B cell (primary cell): ENCODE measurements around the gene CLCN3. TPM values are rescaled to one million over a fixed set of nuclear protein-coding genes. Genes with fewer than 3 reads are reported as not detected.
A peak's percentile ranks its signal among the peaks of the same experiment; 100 is the strongest.

ENCODE experiments used
- ATAC-seq: fragments of 200-7000 bp; cut with Tn5 transposase; one replicate; pipeline ENCODE4 v1.10.0; 2021; ENCODE audit warnings: low read depth, mild to moderate bottlenecking, moderate number of reproducible peaks, moderate library complexity
- CTCF ChIA-PET: fragments of 350-600 bp; sonication (Branson Sonifier 250); formaldehyde crosslinking; loops from one replicate; lab custom pipeline; 2021; ENCODE audit warnings: antibody characterized with exemption, inconsistent platforms; lab: Charles Lee
- POLR2A ChIA-PET: fragments of 350-600 bp; sonication (Branson Sonifier 250); formaldehyde crosslinking; loops from one replicate; lab custom pipeline; 2021; ENCODE audit warnings: antibody characterized with exemption; lab: Charles Lee
- DNase-seq: peaks from one replicate; pipeline ENCODE4 v3.0.0; 2013
- H2AFZ ChIP-seq: 2 replicates; pipeline ENCODE4 v1.6.1; 2012; ENCODE audit warnings: mild to moderate bottlenecking, low read depth, low read length; ENCODE audit not compliant: insufficient read depth, poor library complexity, severe bottlenecking
- H3K27ac ChIP-seq, 2 donors: 1 replicate in 1 of 2; 2 replicates in 1 of 2; pipeline ENCODE4 v1.5.1; 2012 to 2013; ENCODE audit warnings: low read length in 2 of 2, mild to moderate bottlenecking in 2 of 2, moderate library complexity in 1 of 2
- H3K27me3 ChIP-seq, 4 experiments: fragments of 200-600 bp in 1 of 4; sonication (generic) in 1 of 4; replicated peaks in 1 of 4; 1 replicate in 2 of 4; 2 replicates in 2 of 4; pipeline versions ENCODE4 v1.6.1 to v1.7.0; 2013 to 2016; ENCODE audit warnings: low read length in 3 of 4, mild to moderate bottlenecking in 2 of 4, mixed read lengths in 1 of 4, moderate library complexity in 1 of 4; ENCODE audit not compliant: insufficient read depth in 4 of 4, control insufficient read depth in 3 of 4; ENCODE audit errors: control extremely low read depth in 1 of 4
- H3K36me3 ChIP-seq, 2 experiments: replicated peaks in 1 of 2; 1 replicate in 1 of 2; 2 replicates in 1 of 2; pipeline versions ENCODE4 v1.6.1 to v1.7.1; 2013; ENCODE audit warnings: low read length in 1 of 2; ENCODE audit not compliant: insufficient read depth in 2 of 2, control insufficient read depth in 1 of 2; ENCODE audit errors: control extremely low read depth in 1 of 2, extremely low read depth in 1 of 2
- H3K4me1 ChIP-seq, 2 donors: fragments of 200-600 bp in 1 of 2; sonication (generic) in 1 of 2; 1 replicate in 1 of 2; 2 replicates in 1 of 2; pipeline versions ENCODE4 v1.5.1 to v1.6.1; 2013 to 2017; ENCODE audit warnings: low read length in 2 of 2; ENCODE audit not compliant: control insufficient read depth in 2 of 2, insufficient read depth in 2 of 2
- H3K4me2 ChIP-seq: replicated peaks from 2 replicates; pipeline ENCODE3; 2012; ENCODE audit warnings: mild to moderate bottlenecking, low read depth, low read length; ENCODE audit not compliant: poor library complexity, severe bottlenecking
- H3K4me3 ChIP-seq, 5 experiments: fragments of 200-600 bp in 1 of 5; sonication (generic) in 1 of 5; 1 replicate in 3 of 5; 2 replicates in 2 of 5; pipeline versions ENCODE4 v1.5.1 to v1.7.0; 2011 to 2016; ENCODE audit warnings: low read length in 4 of 5, mild to moderate bottlenecking in 4 of 5, low read depth in 2 of 5, control low read depth in 1 of 5, moderate library complexity in 1 of 5; ENCODE audit not compliant: insufficient read depth in 1 of 5; ENCODE audit errors: control extremely low read depth in 1 of 5, extremely low read depth in 1 of 5
- H3K79me2 ChIP-seq: fragments of 200-600 bp; sonication (generic); one replicate; pipeline ENCODE4 v1.6.0; 2016; ENCODE audit warnings: low read length; ENCODE audit not compliant: control insufficient read depth, insufficient read depth
- H3K9ac ChIP-seq: fragments of 200-600 bp; sonication (generic); 2 replicates; pipeline ENCODE4 v1.6.1; 2017; ENCODE audit warnings: mild to moderate bottlenecking, low read length, moderate library complexity
- H3K9me3 ChIP-seq, 3 donors: one replicate each; pipeline versions ENCODE4 v1.6.1 to v1.7.1; 2013; ENCODE audit warnings: low read length in 2 of 3; ENCODE audit not compliant: control insufficient read depth in 2 of 3, insufficient read depth in 1 of 3; ENCODE audit errors: control extremely low read depth in 1 of 3
- H4K20me1 ChIP-seq: 2 replicates; pipeline ENCODE4 v1.6.0; 2012; ENCODE audit warnings: mild to moderate bottlenecking, low read length; ENCODE audit not compliant: insufficient read depth, control insufficient read depth, poor library complexity, severe bottlenecking
- H3K27ac Mint-ChIP-seq: one replicate; pipeline ENCODE4 v1.8.0; 2021; ENCODE audit warnings: mixed read lengths
- H3K27me3 Mint-ChIP-seq: one replicate; pipeline ENCODE4 v1.8.0; 2021; ENCODE audit warnings: mixed read lengths
- H3K4me1 Mint-ChIP-seq: one replicate; pipeline ENCODE4 v1.8.0; 2021; ENCODE audit warnings: mixed read lengths
- H3K4me3 Mint-ChIP-seq: one replicate; pipeline ENCODE4 v1.8.0; 2021; ENCODE audit warnings: mixed read lengths
- H3K9me3 Mint-ChIP-seq: one replicate; pipeline ENCODE4 v1.8.0; 2022; ENCODE audit warnings: mixed read lengths; ENCODE audit not compliant: insufficient read depth
- CTCF ChIP-seq: fragments of 200-600 bp; IDR thresholded peaks from one replicate; pipeline ENCODE4 v1.8.0; 2022; ENCODE audit warnings: antibody characterized with exemption, mild to moderate bottlenecking
- EZH2 ChIP-seq: IDR thresholded peaks from 2 replicates; pipeline ENCODE4 v1.6.1; 2012; ENCODE audit warnings: borderline replicate concordance, low read depth, mild to moderate bottlenecking, moderate library complexity, low read length; ENCODE audit not compliant: insufficient read depth, poor library complexity, severe bottlenecking
- WGBS: methylation state at CpG from one replicate; pipeline ENCODE4 v1.1.5; 2013; ENCODE audit warnings: missing lambda C conversion rate; ENCODE audit not compliant: insufficient coverage; 5-methylcytosine and 5-hydroxymethylcytosine counted together
- intact Hi-C: fragments of 100-400 bp; cut with micrococcal nuclease; formaldehyde crosslinking; loops from one replicate; pipeline ENCODE4 v1.10.0; 2022
- polyA plus RNA-seq: library from polyadenylated mRNA; depleted of rRNA; stranded (reverse); fragments of >200 nt; gene quantifications from 2 replicates; pipeline ENCODE4 v1.2.3, GENCODE V29; 2012
- total RNA-seq, 2 donors: library from RNA; stranded (reverse); fragments of 120-200 nt in 1 of 2; gene quantifications; 1 replicate in 1 of 2; 2 replicates in 1 of 2; pipeline versions ENCODE4 v1.2.3 to v1.2.4, GENCODE V29; 2013 to 2022

CLCN3 gene
- total and polyA plus RNA-seq, 2 donors (not counting 1 experiment from before 2014, with no cell fraction given), result 5.0 to 32.7 TPM

GRCh38 chr4:169757575-169758184 lies 137.3 kb downstream of the CLCN3 start, which contains the start of gene HPF1:
TSS of gene HPF1 (minus strand) at chr4:169757944. CDS start at chr4:169757877, 67 bp downstream.
- Histone ChIP-seq H3K36me3 (no peaks in the 10 kb centered on the region), H3K9ac (peak within 1 kb of the TSS; percentile 86), H2AFZ (peak within 1 kb of the TSS; percentile 90), H3K27ac (peak within 1 kb of the TSS; percentile 1 to 50), H3K4me3 (peak within 1 kb of the TSS; percentile 50 to 91 (median 86)), H3K4me2 (peak within 1 kb of the TSS; percentile 89), H3K79me2 (peaks cover 5% of the 10 kb centered on the region), H3K9me3 (no peaks in the 10 kb centered on the region), H3K27me3 (no peaks in the 10 kb centered on the region), H3K4me1 (peaks cover 14 to 20% of the 10 kb centered on the region in 2 donors), H4K20me1 (no peaks in the 10 kb centered on the region)
- ChIA-PET POLR2A (interaction anchor here (0.6 kb wide), 1 partner anchor 1437 kb away, joined by 3 read pairs; no protein-coding TSS in a partner anchor), CTCF (interaction anchor here (1.1 kb wide), 1 partner anchor 144 kb away, joined by 4 read pairs; no protein-coding TSS in a partner anchor)
- H3K4me1 Mint-ChIP-seq, result peaks cover 21% of the 10 kb centered on the region
- H3K27ac Mint-ChIP-seq, result peak within 1 kb of the TSS; percentile 79
- under 1% methylated on average over 45 of the region's 46 CpGs for whole genome bisulfite sequencing
- TF ChIP-seq EZH2 (no peak), CTCF (no peak)
- no peaks in the 10 kb centered on the region for H3K9me3 Mint-ChIP-seq
- intact Hi-C loops, result loop anchor here (1.0 to 5.0 kb wide), 4 partner anchors 97 to 745 kb away; partner anchors contain the start of genes CBR4, MFAP3L and NEK1
- ATAC-seq (peak; percentile 99), DNase-seq (peak; percentile 94)
- H3K4me3 Mint-ChIP-seq, result peak within 1 kb of the TSS; percentile 96
- H3K27me3 Mint-ChIP-seq, result no peaks in the 10 kb centered on the region

- Histone ChIP-seq H4K20me1 (no peaks in the 10 kb centered on the region), H3K9me3 (no peaks in the 10 kb centered on the region), H3K4me3 (peak overlapping the region in 4 of 5 experiments; percentile 50 to 91 (median 80)), H3K79me2 (peaks cover 2% of the 10 kb centered on the region), H3K4me1 (peaks cover 14 to 20% of the 10 kb centered on the region in 2 donors), H2AFZ (peak overlapping the region; percentile 90), H3K36me3 (no peaks in the 10 kb centered on the region), H3K4me2 (peak overlapping the region; percentile 89), H3K27me3 (no peaks in the 10 kb centered on the region), H3K9ac (no peak overlapping the region), H3K27ac (no peak overlapping the region)
- intact Hi-C loops, result loop anchor here (5.0 kb wide), 1 partner anchor 746 kb away; the partner anchor contains the start of gene CBR4
- Mint-ChIP-seq H3K4me1 (peaks cover 21% of the 10 kb centered on the region), H3K9me3 (no peaks in the 10 kb centered on the region), H3K4me3 (peak overlapping the region; percentile 96), H3K27me3 (no peaks in the 10 kb centered on the region), H3K27ac (peak overlapping the region; percentile 79)
- POLR2A ChIA-PET, result no interaction called here
- ATAC-seq (no peak), DNase-seq (no peak)
- CTCF ChIA-PET, result interaction anchor here (1.2 kb wide), 1 partner anchor 52 kb away, joined by 3 read pairs; no protein-coding TSS in a partner anchor
- TF ChIP-seq EZH2 (no peak), CTCF (no peak)
- WGBS, result 58% methylated on average over 7 of the region's 11 CpGs
Measured at GRCh38 chr4:169758401-169758962, 138.1 kb downstream of the CLCN3 start.
